MV-4-11 (cell line): Measurements from ENCODE around the gene NHLRC2.

Experiments used
- DNase-seq: peaks from one replicate; lab custom pipeline; 2025; lab: John Stamatoyannopoulos, UW

Gene NHLRC2

DNA sequence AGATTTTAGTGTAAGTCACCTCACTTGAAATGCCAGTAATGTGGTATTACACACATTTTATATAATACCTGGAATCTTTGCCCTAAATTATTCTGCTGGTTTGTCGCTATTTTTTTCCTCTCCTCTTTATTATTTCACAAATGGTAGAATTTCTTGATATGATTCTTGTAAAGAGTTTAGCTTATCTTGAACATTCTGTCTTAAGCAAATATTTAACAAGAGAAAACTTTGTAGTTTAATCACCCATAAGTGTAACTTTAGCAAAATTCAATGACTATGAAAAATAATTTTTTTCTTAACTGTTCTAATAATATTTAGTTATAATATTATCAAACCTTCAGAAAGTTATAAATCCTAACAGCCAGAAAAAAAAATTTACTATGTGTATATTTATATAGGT, 56.7 kb downstream of the NHLRC2 start:
- no peak for DNase-seq

DNA sequence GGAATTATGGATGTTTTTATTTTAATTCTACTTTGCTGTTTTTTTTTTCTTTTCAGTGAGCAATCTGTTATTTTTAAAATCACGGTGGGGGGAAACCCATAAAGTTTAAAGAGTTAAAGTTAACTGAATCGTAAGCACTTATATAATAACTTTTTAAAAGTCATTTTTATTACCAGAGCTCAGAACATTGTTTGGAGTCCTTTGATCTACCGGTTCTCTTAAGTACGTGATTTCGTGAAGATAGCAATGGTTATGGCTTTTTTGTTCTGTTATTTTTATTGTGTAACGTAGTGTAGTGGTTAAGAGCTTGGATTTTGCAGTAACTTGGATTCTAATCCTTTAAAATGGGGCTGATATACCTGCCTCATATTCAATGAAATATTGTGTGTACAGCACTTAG, 57.4 kb downstream of the NHLRC2 start:
- no peak for DNase-seq

DNA sequence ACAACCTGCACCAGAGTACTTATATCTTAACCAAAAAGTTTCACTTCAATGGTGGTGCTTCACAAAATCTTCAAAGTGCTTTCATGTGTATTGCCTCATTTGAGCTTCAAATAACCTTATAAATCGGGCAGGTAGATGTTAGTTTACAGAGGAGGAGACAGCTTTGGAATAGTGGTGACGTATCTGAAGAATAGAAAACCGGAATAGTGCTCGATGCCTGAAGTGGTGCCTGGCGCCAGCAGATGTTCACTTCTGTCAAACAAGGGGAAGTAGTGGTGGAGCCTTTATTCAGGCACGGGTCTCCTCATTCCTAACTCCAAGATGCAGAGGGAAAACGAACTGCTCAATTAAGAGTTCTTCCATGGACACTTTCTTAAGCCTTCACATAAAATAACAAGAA, 58.1 kb downstream of the NHLRC2 start:
- DNase-seq, result no peak

DNA sequence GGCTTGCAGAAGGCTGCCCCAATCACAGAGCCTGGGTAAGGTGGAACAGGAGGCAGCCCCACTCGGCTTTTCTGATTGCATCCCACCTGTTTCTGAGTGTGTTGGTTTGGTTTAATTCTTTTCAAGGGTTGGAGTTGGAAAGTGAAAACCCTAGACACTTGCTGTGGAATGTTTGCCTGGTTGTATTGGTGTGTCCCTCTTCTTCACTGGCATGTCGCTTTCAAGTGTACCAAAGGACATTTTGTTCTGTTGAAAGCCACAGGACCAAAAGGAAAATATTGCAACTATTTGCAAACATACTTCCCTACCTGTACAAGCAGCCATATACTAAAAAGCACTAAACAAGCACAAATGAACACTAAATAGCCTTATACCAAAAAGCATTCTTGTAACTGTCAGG, 60.5 kb downstream of the NHLRC2 start:
- no peak for DNase-seq

DNA sequence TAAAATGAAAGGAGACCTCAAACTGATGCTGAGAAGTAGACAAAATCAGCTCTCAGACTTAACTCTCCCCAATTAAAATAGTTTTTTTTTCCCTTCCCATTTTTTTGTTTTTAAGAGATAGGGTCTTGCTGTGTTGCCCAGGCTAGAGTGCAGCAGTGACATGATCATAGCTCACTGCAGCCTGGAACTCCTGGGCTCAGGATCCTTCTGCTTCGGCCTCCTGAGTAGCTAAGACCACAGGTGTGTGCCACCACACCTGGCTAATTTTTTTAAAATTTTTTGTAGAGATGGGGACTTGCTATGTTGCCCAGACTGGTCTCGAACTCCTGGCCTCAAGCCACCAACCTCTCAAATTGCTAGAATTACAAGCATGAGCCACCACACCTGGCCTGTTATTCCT, 61.1 kb downstream of the NHLRC2 start:
- no peak for DNase-seq

DNA sequence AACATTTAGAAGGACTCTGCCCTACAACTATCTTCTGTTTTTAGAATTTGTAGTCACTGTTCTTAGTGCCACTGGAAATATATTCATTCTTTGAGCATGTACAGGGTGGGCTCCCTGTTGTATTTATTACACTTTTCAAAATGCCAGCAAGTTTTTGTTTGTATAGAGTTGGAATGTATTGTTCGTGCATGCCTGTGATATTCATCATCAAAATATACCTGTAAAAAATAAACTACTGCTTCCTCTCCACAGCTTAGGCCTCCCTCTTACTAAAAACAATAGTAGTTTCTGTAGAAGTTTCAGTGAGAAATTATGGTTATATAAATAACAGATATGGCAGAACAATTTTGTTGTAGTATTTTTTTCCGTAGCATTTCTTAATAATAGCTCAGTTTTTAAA, 61.6 kb downstream of the NHLRC2 start:
- DNase-seq, result no peak

DNA sequence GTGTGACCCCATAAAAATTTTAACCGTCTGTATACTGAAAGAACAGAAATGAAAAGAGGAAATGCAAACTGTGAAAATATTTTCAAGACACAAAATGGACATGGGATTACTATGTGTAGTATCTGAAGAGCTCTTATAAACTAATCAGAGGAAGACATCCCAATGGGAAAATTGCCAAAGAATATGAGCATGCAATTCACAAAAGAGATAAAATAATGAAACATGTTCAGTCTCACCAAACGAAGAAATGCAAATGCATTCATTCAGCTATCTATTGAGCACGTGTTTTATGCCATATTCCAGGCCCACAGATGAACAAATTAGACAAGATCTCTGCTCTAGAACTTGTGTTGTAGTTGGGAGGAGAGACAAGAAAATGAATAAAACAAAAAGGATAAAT, 63.2 kb downstream of the NHLRC2 start:
- no peak for DNase-seq

DNA sequence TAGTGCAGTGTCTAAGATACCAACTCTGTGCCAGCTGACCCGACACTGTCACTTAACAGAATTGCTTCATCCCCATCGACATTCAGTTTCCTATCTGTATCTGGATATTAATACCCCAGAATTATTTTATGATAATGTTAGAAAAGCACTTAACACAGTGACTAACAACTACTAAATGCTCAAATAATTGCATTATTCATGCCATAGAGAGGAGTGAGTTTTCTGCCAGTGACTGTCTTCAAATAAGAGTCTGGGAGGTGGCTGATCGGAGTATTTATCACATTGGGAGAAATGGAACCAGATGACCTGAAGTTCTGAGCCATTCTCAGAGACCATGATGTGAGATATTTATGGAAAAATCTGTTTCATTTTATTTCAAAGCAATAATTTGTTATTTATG, 65.7 kb downstream of the NHLRC2 start:
- DNase-seq, result no peak

DNA sequence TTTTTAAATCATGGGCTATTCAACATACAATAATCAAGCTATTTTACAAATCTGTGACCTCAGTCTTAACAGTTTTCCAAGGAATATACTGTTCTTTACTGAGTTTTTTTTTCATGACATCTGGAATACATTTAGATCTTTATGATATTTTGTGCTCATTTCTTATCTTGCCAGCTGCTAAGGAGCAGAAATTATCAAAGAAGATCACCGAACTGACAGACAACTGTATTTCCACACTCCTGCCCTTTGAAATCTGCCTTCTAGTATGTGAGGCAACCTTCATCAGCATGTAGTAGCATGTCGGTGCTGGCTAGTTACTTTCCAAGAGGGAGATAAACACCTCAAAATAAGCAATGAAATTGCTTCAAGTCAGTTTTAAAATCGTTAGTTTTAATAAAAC, 66.4 kb downstream of the NHLRC2 start:
- no peak for DNase-seq

DNA sequence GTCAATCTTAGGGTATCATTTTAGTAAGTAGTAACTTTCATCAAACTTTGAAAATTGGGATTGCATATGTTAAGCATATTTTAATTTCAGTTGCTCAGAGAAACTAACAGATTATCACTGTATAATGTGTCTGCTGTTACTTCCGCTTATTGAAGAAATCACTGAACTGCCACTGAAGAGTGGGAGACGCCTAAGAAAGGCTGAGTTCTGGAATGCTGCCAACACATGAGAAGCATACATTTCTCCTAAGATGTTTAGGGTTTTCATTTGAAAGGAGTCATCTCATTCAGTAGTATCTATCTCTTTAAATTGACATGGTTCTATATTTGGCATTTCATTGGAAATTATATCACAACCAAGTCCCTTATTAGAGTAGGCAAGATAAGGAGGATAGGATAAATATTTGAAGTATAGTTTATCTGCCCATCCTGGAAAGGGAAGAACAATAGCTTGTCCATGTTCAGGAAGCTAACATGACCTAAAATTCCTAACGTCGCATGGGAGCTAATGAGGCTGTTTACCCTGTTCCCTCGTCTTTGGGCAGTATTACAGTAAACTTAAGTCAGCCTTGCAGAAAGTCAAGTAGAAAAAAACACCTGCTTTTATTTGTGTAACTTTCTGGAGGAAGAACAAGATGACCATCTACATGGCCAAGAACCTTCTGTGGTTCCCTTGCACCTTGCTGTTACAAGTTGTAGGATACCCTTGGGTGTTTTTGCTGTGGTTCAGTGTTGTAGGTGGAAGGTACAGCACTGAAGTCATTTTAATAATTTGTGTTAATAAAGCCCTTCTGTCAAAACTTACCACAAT, 67.3 kb downstream of the NHLRC2 start:
- DNase-seq, result peak; percentile 13

DNA sequence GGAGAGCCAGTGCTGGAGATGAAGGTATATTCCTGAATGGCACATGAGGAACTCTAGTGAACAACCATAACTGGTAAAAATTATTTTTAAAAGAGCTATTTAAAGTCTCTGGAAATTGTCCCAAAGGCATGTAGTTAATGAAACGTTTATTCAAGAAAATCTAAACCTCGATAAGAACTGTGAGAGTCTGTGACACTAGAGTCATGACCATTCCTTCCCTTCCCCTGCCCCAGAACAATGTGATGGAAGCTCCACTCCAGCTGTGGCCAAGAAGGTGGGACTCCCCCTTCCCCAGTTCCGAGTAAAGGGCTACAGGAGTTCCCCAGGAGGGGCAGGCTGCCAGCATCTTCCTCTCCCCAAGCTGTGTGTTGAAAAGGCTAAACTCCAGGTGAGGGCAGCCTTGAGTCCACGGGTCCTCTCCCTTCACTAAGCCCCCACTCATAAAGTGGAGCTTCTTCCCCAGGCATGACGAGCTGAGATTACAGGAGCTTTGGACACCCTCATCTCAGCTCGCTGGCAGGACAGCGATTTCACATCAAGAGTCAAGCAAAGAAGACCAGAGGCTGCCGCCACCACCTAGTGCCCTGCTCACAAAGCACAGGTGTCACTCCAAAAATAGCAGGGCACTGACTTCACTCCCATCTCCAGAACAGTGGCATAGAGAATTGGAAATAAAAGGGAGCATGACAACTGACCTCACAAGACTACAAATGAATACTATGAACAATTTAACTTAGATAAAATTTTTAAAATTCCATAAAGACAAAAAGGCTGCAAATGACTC, 68.5 kb downstream of the NHLRC2 start:
- no peak for DNase-seq

DNA sequence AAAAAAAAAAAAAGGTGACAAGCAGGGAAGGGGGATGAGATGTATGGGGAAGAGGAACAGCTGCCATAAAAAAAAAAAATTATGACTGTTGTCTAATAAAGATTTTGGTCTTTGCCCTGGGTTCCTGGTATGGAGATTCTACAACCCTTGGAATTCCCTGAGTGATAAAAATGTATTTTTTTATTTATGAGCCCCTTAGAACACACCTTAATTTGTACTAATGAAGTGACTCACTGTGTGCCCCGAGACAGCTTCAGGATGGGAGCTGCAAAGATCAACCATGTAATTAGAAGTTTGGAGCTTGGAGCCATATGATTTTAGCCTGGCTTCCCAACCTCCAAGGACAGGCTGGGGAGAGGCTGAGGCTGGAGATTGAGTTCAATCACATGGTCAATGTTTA, 69.7 kb downstream of the NHLRC2 start:
- DNase-seq, result no peak

DNA sequence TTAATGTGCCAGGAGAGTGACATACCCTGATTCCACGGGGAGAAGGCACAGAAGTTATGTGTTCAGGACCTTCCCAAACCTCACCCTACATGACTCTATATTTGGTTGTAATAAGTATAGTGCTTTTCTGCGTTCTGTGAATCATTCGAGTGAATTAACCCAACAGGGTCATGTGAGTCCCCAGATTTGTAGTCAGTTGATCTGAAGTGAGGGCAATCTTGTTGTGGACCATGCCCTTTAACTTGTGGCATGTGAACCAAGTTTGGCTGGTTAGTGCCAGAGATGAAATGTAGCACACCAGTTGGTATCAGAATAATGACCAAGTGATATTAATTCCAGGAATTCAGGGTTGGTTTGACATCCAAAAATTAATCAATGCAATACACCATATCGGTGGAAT, 70.2 kb downstream of the NHLRC2 start:
- DNase-seq, result no peak

DNA sequence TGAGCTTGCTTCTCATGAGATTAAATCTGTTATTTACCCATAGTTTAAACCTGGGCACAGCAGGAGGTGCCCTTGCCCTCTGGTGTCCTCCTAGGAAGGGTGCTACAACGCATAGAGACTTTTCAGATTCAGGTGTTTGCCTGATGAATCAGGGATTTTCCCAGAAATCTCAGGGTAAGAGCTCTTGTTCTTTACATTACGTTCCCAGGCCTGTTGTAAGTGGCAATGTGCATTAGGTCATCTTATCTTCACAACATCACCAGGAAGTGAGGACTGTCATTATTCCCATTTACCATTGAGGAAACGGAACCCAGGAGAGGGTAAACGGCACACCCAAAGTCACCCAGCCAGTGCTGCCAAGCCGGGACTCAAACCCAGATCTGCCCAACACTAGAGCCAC, 73.0 kb downstream of the NHLRC2 start:
- DNase-seq, result no peak

DNA sequence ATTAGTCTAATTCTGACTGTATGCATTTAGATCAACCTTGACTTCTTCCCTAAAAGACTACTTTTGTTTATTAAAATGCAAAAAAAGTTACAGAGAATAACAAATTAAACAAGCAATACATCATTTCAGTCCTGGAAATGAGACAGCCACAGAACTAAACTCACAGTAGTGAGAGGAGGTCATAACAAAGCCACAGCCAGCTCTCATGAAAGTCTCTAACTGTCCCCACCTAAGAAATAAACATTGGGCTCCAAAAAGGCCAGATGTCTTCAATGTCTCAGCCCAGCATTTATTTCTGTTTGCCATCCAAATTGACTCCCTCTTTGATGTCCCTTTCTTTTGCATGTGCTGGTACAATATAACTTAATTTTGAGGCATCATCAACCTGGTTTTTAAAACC, 74.4 kb downstream of the NHLRC2 start:
- DNase-seq, result no peak

DNA sequence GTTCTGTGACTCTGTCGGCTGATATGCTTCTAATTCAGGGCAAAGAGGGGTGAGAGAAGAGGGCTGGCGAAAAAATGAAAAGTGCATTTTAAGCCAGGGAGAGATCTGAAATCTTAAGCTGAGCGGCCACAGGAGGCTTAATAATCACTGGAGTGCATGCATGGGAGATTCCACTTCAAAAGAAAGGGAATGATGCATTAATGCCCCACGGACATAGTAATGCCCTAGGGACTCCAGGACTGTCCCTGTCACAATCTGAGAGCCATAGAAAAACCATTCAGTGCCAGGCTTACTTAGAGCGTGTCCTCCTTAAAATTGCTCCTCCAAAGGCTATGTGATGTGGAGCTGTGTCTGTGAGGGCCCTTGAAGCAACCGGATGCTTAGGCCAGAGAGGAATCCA, 75.1 kb downstream of the NHLRC2 start:
- DNase-seq, result no peak

DNA sequence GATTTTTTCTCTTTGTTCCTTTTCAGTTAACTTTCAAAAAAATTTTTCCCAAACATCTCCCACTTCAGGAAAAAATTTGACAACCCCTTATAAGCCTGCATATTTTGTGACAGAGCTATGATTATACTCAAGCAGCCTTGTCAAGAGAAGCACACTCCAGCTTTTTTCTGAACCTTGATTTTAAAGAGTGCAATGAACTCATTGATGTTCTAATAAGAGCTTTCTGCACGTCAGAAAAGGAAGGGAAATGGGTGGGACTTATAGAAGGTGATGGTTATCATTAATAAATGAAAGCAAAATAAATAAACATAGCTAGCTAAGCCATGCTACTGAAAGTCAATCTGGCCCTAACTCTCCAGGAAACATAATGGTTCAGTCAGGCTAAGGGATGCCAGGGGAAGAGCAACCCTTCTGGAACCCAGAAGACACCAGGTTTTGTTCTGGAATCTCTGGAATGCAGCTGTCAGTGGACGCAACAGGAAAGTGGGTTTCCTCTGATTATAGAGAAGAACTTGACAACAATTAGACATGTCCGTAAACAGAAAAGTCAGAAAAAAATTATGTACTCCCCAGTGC, 76.1 kb downstream of the NHLRC2 start:
- DNase-seq, result no peak

DNA sequence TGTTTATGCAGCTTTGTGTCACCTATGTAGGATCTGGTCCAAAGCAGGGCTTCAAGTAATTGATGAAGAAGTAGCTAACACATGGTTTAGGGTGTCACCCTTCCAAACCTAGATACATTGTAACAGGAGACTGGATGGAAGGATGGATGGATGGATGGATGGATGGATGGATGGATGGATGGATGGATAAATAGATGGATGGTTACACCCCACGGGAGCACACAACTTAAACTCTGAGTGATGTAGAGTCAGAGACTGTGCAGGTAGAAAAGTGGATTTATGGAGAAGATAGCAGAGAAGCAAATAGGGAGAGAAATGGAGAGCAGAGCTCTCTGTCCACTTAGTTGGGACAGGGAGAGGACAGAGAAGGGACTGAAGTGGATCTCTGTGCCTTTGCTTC, 78.4 kb downstream of the NHLRC2 start:
- DNase-seq, result no peak

DNA sequence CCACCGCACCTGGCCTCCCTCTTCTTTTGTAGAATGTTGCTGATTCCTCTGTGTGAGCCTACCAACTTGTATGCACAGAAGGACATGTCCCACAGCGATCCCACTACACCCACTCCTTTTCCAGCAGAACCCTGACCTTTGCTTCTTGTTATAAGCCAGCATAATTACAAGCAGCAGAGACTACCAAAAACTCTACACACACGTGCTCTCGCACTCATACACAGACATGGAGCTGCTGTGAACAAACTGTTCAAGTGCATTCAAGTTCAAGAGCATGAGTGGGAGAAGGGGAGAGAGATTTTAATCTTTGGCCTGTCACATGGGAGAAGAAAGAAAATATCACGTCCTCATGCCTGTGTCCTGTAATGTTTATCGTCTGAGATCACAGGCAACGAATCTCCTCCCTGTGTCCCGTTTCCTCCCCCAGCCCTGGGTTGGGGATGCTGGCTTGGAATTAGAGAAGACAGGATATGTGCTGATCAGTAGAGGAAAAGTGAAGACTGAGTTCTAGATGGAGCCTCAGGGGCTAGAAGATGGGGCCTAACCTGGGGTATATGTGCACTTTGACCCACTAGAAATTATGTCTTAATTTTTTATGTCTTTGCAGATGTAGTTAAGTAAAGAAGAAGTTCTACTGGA, 79.6 kb downstream of the NHLRC2 start:
- DNase-seq, result no peak

DNA sequence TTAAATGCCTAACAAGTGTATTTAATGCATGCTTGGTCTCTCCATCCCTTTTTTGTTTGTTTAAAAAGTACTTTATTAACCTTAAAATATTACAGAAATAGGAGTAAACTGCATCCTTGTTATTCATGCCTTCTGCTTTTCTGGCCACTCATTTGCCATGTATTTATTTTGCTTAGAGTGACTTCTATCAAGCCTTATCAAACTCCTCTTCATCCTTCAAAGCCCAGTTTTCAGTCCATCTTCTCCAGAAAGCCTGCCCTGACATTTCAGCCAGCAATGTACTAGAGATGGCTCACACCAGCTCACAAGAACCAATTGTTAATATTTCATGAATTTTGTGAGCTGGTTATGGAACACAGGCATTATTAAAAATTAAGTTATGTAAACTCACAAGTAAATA, 82.8 kb downstream of the NHLRC2 start:
- no peak for DNase-seq

DNA sequence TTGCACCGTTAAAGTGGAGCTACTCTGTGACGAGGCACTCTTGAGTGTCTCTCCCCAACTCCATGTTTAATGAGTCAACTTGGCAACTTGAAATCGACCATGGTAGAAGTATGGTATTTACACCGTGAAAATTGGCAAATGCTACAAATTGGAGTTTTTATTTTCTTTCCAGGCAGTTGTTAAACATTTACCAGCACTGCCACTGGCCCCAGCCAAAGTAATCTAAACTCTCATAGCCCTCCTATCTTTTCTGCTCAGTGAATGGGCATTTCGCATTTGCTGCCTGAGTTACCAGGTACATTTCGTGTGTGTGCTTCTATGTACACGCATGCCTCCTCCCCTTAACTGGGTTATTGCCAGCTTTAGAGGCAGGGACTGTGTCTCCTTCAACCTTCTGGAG, 83.3 kb downstream of the NHLRC2 start:
- no peak for DNase-seq

DNA sequence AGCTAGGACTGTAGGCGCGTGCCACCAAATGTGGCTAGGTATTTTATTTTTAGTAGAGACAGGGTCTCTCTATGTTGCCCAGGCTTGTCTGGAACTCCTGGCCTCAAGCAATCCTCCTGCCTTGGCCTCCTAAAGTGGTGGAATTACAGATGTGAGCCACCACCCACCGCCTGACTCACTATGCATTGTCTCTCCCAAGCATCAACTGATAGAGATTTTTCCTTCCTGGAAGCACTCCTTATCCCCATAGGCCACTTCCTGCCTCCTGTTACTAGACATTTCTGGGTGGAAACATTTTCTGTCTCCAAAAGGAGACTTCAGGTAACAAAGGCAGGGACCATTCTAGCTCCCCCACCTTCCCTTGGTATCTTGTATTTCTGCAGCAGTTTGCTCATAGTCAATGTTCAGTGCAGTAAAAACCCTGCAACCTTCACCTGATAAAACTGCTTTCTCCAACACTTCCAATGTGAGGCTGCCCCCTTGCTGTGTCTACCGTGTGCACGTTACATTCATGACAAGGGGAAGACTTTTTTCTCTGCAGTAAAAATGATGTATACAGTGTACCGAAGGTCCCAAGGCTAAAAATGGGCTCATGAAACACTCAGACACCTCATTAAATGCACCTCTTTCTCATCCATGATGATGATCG, 84.9 kb downstream of the NHLRC2 start:
- no peak for DNase-seq
